Dedifferentiated amniotic fluid mesenchymal stem cell (primary cell): ENCODE results near the gene METAP2.

Experiments used
- DNase-seq: peaks from one replicate; pipeline ENCODE4 v3.0.0-alpha.2; 2016; ENCODE audit errors: extremely low spot score

Gene METAP2

DNA sequence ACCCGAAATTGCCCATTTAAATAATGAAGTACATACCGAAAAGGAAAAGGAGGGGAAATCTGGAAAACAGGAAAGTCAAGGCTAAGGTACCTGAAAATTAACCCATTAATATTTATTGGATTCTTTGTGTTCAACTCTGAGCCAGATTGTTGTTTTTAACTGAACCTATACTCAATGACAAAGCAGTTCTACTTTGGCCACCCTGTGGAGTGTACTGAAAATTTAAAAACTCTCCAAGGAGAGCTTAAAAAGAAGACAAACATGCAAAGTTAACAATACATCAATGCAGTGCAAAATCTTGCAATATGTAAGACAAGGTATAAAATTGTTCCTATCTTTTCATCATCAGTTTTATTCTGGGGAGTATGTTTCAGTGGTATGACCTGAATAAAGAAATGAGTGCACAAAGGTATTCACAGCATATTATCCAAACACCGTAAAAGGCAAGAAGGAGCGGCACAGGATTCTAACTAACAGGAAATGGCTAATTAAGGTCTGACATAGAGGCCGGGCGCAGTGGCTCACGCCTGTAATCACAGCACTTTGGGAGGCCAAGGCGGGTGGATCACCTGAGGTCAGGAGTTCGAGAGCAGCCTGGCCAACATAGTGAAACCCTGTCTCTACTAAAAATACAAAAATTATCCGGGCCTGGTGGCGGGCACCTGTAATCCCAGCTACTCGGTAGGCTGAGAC, 75.6 kb downstream of the METAP2 start:
- DNase-seq = no peak

DNA sequence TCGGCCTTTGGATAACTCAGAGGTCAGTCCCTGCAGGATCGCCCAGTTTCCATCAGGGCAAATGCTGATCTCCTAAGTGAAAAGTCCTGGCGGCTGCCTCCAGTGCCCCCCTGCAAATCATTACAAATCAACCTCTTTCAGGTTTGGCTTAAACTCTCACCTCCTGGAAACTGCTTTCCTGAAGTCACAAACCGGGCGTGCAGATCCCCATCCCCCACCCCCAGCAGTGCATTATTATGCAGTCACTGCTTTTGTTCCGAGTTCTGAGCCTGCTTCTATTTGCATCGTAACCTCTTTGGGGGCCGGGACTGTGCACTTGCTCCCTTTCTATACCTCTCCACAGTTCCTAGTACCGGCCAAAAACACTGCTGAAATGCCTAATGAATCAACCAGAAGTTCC, 77.4 kb downstream of the METAP2 start, which contains the start of gene USP44:
TSS of gene USP44 (minus strand) at position 172 of the 400 bp plus-strand sequence. CDS start 17,220 bp downstream, outside the sequence.
- DNase-seq = no peak

DNA sequence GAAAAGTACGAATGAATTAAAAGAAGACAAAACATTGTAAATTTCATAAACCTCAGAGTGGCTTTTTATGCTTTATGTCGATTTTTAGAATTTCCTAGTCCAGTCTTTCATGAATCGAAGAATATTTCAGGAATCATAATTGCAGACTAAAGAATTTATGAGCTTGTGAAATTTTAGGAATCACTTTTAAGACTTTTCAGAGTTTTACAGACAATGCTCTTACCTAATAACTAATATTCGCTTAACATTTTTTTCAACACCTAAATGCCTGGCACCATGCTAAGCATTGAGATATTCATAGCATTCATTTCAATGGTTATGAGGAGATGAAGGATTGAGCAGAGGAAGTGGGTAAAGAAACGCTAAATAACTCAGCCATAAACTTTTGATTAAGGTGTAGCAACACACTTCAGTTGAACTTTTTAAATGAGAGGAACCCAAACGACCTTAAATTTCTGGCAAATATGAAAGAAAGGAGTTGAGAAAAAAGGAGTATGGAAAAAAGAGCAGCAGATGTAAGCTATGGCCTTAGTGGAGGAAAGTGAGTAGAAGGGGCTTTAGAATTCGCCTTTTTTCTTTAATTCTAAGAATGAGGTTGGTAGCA, 78.1 kb downstream of the METAP2 start:
- DNase-seq = no peak

DNA sequence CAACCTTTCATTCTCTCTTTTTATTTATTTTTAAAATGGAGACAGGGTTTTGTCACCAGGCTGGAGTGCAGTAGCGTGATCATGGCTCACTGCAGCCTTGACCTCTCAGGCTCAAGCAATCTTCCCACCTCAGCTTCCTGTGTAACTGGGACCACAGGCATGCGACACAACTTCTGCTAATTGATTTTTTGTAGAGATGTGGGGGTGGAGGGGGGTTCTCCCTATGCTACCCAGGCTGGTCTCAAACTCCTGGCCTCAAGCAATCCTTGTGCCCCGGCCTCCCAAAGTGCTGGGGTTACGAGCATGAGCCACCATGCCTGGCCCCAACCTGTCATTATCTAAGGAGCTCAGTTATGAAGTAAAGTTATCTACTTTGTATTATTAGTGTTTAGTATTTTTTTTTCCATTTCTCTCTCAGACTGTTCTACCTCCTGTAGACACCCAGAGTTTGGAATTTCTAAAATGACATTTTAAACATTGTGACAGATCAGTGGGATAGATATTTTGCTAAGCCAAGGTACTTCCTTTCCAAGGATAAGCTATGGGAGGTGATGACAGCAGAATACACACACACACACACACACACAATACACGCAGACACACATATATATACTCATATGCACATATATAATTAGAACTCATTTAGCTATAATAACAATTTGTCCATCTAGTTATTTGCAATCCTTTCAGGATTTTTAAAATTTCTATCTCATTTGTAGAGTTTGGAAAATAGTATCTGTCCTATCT, 79.4 kb downstream of the METAP2 start:
- DNase-seq = no peak

- DNase-seq = no peak
Observed at GRCh38 chr12:95554532-95555071, 80.7 kb downstream of the METAP2 start.

GRCh38 chr12:95557625-95558024, 83.7 kb downstream of the METAP2 start:
- DNase-seq = no peak
